C4-2B (cell line): ENCODE measurements around the gene DLEU7.

Source experiments
- CTCF ChIP-seq: fragments of 450-650 bp; conservative IDR thresholded peaks from 2 replicates; pipeline ENCODE4 v1.5.1; 2017; ENCODE audit warnings: mild to moderate bottlenecking
- ZFX ChIP-seq: fragments of 450-650 bp; IDR thresholded peaks from 2 replicates; pipeline ENCODE4 v1.6.1; 2017

GRCh38 chr13:50801087-50801931 lies 42.2 kb downstream of the DLEU7 start:
- TF ChIP-seq CTCF (peak; percentile 80), ZFX (no peak)
